C4-2B (cell line): ENCODE data around the gene SF3A1.

ENCODE experiments used
- ZFX ChIP-seq: fragments of 450-650 bp; IDR thresholded peaks from 2 replicates; pipeline ENCODE4 v1.6.1; 2017
- TF ChIP-seq, protein P1 (sequence below): fragments of 450-650 bp; conservative IDR thresholded peaks from 2 replicates; pipeline ENCODE4 v1.5.1; 2017; ENCODE audit warnings: mild to moderate bottlenecking

DNA sequence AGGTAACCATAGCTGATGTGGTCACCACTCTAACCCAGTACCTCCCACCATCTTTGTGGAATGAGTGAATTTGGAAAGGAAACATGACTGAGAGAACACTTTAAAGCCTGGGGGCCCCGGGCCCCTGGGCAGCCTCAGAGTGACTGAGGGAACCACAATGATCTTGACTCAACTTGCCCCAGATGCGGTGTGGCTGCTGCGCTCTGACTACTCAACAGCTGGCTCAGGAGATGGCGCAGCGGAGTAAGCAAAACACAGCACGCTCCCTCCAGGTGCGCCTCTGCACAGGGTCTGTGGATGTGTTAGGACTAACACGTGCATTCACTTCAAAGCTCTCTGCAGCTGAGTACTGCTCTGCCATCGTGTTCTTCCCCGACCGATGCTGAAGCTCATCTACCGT, 24.6 kb upstream of the SF3A1 start:
- TF ChIP-seq, protein P1, sequence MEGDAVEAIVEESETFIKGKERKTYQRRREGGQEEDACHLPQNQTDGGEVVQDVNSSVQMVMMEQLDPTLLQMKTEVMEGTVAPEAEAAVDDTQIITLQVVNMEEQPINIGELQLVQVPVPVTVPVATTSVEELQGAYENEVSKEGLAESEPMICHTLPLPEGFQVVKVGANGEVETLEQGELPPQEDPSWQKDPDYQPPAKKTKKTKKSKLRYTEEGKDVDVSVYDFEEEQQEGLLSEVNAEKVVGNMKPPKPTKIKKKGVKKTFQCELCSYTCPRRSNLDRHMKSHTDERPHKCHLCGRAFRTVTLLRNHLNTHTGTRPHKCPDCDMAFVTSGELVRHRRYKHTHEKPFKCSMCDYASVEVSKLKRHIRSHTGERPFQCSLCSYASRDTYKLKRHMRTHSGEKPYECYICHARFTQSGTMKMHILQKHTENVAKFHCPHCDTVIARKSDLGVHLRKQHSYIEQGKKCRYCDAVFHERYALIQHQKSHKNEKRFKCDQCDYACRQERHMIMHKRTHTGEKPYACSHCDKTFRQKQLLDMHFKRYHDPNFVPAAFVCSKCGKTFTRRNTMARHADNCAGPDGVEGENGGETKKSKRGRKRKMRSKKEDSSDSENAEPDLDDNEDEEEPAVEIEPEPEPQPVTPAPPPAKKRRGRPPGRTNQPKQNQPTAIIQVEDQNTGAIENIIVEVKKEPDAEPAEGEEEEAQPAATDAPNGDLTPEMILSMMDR, result no peak
- no peak for TF ChIP-seq ZFX
